Ectodermal cell (in vitro differentiated cells): ENCODE data around the gene UCN2.

Source experiments
- H3K27ac ChIP-seq: 2 replicates; pipeline ENCODE4 v1.7.0; 2013; ENCODE audit warnings: mild to moderate bottlenecking, low read depth, low read length; ENCODE audit not compliant: insufficient read depth, poor library complexity, severe bottlenecking
- H3K27me3 ChIP-seq: 2 replicates; pipeline ENCODE4 v1.7.0; 2013; ENCODE audit warnings: mild to moderate bottlenecking, low read length; ENCODE audit not compliant: insufficient read depth, control insufficient read depth, poor library complexity, severe bottlenecking
- H3K36me3 ChIP-seq: one replicate; pipeline ENCODE4 v1.7.0; 2013; ENCODE audit warnings: low read length; ENCODE audit not compliant: control insufficient read depth, insufficient read depth
- H3K4me1 ChIP-seq: one replicate; pipeline ENCODE4 v1.7.0; 2013; ENCODE audit warnings: low read length; ENCODE audit not compliant: control insufficient read depth, insufficient read depth
- H3K4me3 ChIP-seq: 2 replicates; pipeline ENCODE4 v1.7.0; 2013; ENCODE audit warnings: low read depth, low read length, control low read depth; ENCODE audit not compliant: insufficient read depth
- H3K9me3 ChIP-seq: 2 replicates; pipeline ENCODE4 v1.7.0; 2013; ENCODE audit warnings: mild to moderate bottlenecking, low read length, moderate library complexity; ENCODE audit not compliant: control insufficient read depth
- WGBS, 2 experiments: methylation state at CpG; one replicate each; pipeline ENCODE4 v1.1.7; 2013; ENCODE audit warnings: missing lambda C conversion rate in 2 of 2; 5-methylcytosine and 5-hydroxymethylcytosine counted together

The UCN2 gene

DNA sequence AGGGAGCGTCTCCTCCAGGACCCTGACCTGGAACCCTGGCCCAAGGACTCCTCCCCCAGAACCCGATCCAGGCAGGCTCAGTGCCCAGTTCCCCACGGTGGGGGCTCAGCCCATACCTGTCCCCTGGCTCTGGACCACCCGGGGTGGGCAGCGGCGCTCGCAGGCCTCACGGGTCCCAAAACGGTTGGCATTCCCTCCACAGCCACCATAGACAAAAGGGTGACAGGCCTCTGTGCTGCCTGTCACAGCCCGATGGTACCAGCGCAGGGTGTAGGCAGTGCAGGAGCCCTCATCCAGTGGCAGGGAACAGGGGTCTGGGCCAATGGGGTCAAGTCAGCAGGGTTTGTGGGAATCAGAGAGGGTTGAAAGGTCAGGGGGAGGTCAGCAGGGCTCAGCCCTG is 1.1 kb upstream of the UCN2 start:
- Histone ChIP-seq H3K9me3 (no peaks in the 10 kb centered on the region), H3K4me3 (no peak overlapping the region), H3K4me1 (peaks cover 32% of the 10 kb centered on the region), H3K27ac (no peak overlapping the region), H3K27me3 (no peaks in the 10 kb centered on the region), H3K36me3 (no peaks in the 10 kb centered on the region)
- 91 to 95% methylated on average over 11 of the region's 11 CpGs for WGBS, 2 experiments

DNA sequence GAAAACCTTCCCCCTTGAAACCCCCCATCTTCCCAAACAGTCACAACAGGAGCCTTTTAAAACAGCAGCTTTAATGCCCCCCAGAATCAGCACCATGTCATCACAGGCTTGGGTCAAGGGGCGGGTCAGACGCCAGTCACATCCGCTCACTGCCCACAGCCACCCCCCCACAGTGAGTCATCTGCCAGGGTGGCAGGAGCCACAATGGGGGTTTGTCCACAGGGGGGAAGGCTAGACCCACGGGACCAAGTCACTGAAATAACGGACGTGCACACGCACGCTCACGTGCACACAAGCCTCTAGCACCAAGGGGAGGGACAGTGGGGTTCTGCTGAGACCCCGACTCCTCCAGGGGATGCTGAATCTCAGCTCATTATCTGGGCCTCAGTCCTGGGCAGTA is 441 bp upstream of the UCN2 start:
- H3K27ac ChIP-seq = no peak overlapping the region
- WGBS, 2 experiments = 90% methylated on average over 10 of the region's 10 CpGs
- no peak overlapping the region for H3K4me3 ChIP-seq
- H3K36me3 ChIP-seq = no peaks in the 10 kb centered on the region
- H3K4me1 ChIP-seq = peaks cover 33% of the 10 kb centered on the region
- no peaks in the 10 kb centered on the region for H3K27me3 ChIP-seq
- H3K9me3 ChIP-seq = no peaks in the 10 kb centered on the region

GRCh38 chr3:48562367-48563095 is 1.1 kb downstream of the UCN2 start:
- 95% methylated on average over 20 of the region's 20 CpGs for WGBS, 2 experiments
- Histone ChIP-seq H3K36me3 (no peaks in the 10 kb centered on the region), H3K27me3 (no peaks in the 10 kb centered on the region), H3K4me3 (no peak overlapping the region), H3K4me1 (peaks cover 33% of the 10 kb centered on the region), H3K9me3 (no peaks in the 10 kb centered on the region), H3K27ac (peak overlapping the region; percentile 65)

DNA sequence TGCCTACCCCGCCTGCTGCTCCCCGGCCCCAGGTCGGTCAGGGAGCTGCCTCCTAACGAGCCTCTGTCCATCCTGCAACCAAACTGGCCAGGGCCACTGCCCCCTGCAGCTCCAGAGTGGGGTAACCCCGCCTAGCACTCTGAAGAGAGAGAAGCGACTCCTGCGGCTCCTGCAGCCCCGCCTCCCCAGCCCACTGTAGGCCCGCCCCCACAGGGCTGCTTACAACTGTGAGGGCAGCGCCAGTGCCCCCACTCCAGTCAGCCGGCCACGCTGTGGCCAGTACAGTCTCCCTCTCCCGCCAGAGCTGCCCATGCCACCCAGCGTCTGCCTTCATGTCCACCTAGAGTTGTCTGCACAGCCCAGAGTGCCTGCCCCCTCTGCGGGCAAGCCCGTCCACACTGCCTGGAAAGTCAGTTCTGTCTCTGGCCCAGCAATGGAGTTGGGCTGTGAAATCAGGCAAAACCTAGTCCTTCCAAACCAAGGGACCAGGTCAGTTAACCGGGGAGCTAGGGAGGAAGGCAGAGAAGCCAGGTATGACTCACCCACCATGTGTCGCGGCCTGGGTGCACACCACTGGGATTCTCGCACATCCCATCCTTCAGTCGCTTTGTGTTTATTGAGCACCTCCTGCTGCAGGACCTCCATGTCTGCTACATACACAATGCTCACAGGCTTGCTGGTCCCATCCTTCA is 2.4 kb downstream of the UCN2 start:
- H3K27ac ChIP-seq = no peak overlapping the region
- H3K36me3 ChIP-seq = no peaks in the 10 kb centered on the region
- H3K9me3 ChIP-seq = no peaks in the 10 kb centered on the region
- no peaks in the 10 kb centered on the region for H3K27me3 ChIP-seq
- H3K4me3 ChIP-seq = no peak overlapping the region
- WGBS, 2 experiments = 39% methylated on average over 21 of the region's 21 CpGs
- peaks cover 35% of the 10 kb centered on the region for H3K4me1 ChIP-seq

DNA sequence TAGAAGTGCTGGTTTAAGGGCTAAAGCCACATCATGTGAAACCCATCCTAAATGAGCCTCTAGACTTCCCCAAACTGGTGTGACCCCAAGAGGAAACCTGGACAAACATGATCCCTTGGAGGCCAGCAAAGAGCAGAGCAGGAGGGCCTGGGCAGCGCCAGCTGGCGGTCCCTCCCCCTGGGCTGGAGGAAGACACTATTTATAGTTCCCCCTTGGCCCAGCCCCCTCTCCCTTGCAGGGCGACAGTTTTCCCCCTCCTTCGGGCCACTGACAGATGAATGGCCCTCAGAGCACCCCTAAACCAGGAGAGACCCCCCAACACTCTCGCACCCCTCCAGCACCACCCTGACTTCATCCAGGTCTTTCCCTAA is 2.9 kb downstream of the UCN2 start:
- H3K9me3 ChIP-seq = no peaks in the 10 kb centered on the region
- H3K4me3 ChIP-seq = no peak overlapping the region
- peaks cover 38% of the 10 kb centered on the region for H3K4me1 ChIP-seq
- WGBS, 2 experiments = 64 to 67% methylated on average over 5 of the region's 5 CpGs
- H3K36me3 ChIP-seq = no peaks in the 10 kb centered on the region
- H3K27ac ChIP-seq = no peak overlapping the region
- no peaks in the 10 kb centered on the region for H3K27me3 ChIP-seq

GRCh38 chr3:48558493-48559134 is 5.0 kb downstream of the UCN2 start:
- Histone ChIP-seq H3K27me3 (no peaks in the 10 kb centered on the region), H3K9me3 (no peaks in the 10 kb centered on the region), H3K4me3 (no peak overlapping the region), H3K36me3 (no peaks in the 10 kb centered on the region), H3K27ac (no peak overlapping the region), H3K4me1 (peaks cover 32% of the 10 kb centered on the region)
- 85 to 87% methylated on average over 6 of the region's 6 CpGs for WGBS, 2 experiments

DNA sequence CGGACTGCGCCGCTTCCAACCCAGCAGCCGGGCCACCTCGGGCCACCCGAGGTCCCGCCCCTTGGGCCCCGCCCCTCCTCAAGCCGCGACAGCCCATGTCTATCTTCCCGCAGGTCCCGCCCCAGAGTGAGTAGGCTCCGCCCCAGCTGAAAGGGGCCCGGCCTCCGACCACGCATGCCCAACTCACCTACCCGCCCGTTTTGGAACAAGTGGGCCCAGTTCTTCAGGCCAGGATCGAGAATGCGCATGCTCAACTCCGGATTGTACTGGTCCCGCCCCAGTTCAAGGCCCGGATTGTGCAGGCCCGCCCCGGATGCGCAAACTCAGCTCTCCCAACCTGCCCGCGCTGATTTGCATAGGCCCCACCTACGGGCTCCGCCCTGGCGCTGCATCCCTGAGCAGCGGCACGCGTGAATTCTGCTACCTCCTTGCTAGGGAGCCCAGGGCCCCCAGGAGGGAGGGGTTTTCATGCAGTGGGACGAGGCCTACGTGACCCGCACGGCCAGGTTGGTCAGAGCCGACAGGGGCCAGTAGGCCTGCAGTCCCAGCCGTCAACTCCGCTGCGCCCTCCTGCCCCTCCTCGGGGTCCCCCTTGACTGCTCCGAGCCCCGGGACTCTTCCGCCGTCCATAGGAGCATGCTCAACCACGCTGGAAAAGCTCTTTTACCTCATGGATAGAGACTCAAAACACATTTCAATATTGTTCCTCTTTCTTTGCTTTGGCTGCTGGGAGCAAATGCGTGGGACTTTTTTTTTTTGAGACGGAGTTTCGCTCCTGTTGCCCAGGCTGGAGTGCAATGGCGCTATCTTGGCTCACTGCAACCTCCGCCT is 6.6 kb downstream of the UCN2 start, which contains the start of gene PFKFB4:
TSS of gene PFKFB4 (minus strand) at position 8 of the 831 bp plus-strand sequence. CDS start 26 bp downstream, outside the sequence.
- H3K27me3 ChIP-seq = no peaks in the 10 kb centered on the region
- H3K4me3 ChIP-seq = peak within 1 kb of the TSS; percentile 57
- H3K36me3 ChIP-seq = no peaks in the 10 kb centered on the region
- no peaks in the 10 kb centered on the region for H3K9me3 ChIP-seq
- peak within 1 kb of the TSS; percentile 76 for H3K27ac ChIP-seq
- 3 to 4% methylated on average over 53 of the region's 53 CpGs for WGBS, 2 experiments
- H3K4me1 ChIP-seq = peaks cover 24% of the 10 kb centered on the region

- peaks cover 24% of the 10 kb centered on the region for H3K4me1 ChIP-seq
- 16% methylated on average over 29 of the region's 29 CpGs for WGBS, 2 experiments
These were observed 7.4 kb downstream of the UCN2 start for GRCh38 chr3:48555949-48556795.

GRCh38 chr3:48555231-48555948 is 8.2 kb downstream of the UCN2 start:
- peaks cover 19% of the 10 kb centered on the region for H3K4me1 ChIP-seq
- no peaks in the 10 kb centered on the region for H3K36me3 ChIP-seq
- H3K27ac ChIP-seq = no peak overlapping the region
- H3K4me3 ChIP-seq = no peak overlapping the region
- no peaks in the 10 kb centered on the region for H3K27me3 ChIP-seq
- WGBS, 2 experiments = 88 to 93% methylated on average over 10 of the region's 10 CpGs
- H3K9me3 ChIP-seq = no peaks in the 10 kb centered on the region

More at GRCh38 chr3:48555949-48556795, 7.4 kb downstream of the UCN2 start:
- no peaks in the 10 kb centered on the region for H3K36me3 ChIP-seq
- no peak overlapping the region for H3K27ac ChIP-seq
- H3K27me3 ChIP-seq = no peaks in the 10 kb centered on the region
- H3K4me3 ChIP-seq = peak overlapping the region; percentile 57
- H3K9me3 ChIP-seq = no peaks in the 10 kb centered on the region
